HG03064 (cell line): ENCODE results near the gene CREB3L4.
"Not testable (repeated sequence)": the region's sequence is repeated elsewhere in the genome, so short reads cannot be mapped to it uniquely, and the experiment has no call there.

Source experiments
- ATAC-seq: cut with Tn5 transposase; IDR thresholded peaks from one replicate; pipeline ENCODE4 v1.9.1; 2021; ENCODE audit warnings: low read depth; ENCODE audit not compliant: unreplicated experiment

The CREB3L4 gene

DNA sequence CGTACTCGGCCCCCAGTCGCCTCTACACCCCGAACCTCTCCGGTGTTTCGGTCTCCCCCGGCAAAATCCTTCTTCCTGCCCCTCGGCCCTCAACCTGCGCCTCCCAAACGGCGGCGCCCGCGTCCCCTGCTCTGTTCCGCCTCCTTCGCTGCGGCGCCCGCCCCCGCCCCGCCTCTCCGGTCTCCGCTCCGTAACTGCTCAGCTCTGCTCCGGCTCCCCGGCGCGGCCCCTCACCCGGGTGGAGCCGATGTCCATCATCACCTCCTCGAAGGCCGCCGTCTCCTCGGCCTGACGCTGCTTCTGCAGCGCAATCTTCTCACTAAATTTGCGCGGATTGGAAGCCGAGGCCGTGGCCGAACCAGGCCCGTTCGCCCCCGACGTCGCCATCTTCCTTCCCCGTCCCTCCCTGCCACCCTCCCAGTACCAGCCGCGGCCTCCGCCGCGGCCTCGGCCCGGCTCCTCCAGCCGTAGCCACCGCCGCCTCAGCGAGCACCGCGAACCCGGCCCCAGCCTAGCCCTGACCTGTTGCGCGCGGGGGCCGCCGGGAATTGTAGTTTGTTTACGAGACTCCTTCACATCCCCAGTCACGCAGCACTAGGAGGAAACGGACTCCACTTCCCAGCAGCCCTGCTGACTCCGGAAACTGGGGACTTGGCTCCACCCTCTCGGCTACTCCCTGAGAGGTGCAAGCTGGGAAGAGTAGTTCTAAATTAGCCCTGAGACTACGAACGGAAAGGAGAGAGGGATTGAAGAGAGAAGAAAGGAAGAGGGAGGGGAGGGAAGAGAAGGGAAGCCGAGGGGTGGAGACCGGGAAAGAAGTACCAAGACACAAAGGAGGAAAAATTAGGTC lies 9.4 kb upstream of the CREB3L4 start, which contains the start of gene CRTC2:
CRTC2 (minus strand) TSS at position 502 of the 850 bp plus-strand sequence; CDS start at position 387, 115 bp downstream.
- peak; percentile 63 for ATAC-seq

DNA sequence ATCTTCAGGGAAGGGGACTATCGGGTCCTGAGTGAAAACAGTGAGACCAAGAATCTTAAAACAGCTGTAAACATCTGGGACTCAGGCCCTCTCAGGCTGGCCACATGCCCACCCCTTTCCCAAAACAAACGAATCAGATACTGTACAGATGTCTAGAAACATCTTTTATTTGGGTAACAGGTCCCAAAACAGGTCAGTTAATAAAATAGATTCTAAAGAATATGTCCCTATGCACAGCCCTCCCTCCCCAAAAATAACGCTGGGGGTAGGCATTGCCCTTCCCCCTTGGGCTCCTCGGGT lies 8.8 kb upstream of the CREB3L4 start:
- no peak for ATAC-seq

DNA sequence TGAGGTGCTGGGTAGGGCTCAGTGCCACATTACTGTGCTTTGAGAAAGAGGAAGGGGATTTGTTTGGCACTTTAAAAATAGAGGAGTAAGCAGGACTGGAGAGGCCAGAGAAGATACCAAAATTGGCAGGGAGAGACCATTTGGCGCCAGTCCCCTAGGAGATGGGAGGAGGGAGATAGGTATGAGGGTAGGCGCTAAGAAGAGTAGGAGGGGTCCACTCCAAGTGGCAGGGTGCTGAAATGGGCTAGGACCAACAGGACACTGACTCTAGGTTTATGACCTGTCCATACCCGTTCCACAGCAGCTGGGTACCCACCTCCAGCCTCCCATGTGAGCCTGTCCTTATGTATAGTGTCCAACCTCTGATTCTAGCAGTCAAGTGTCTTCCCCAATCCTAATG lies 8.2 kb upstream of the CREB3L4 start:
- ATAC-seq = no peak

DNA sequence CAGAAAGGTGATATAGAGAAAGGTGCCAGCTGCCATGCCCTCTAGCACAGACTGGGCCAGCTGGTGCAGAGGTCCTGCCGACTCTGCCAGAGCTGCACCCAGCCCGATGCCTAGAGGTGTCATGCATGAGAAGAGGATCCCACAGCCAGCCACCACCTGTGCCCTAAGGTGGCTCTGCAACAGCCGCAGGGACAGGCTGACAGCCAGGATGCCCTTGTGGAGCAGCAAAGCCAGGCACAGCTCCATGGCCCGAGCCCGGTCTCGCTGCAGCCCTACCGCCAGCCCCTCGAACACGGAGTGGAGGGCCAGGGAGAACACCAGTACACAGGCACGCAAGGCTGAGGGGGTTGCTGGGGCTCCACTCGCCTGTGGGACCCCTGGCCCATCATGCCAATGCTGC lies 7.5 kb upstream of the CREB3L4 start:
- ATAC-seq = no peak

DNA sequence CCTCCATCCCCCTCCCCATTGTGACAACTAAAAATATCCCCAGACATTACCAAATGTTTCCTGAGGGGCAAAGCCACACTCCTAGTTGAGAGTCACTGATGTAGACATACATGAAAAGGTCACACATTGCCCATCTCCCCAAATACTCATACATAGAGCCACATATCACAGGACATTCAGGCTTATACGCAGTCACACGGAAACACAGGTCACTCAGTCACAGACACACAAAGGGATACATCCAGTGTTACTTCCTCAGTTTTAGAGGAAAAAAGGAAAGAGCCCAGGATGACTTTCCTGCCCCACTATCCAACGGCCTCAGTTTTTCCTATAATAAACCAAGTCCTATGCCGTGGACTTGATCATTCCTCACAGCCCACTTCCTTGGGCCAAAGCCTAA lies 6.3 kb upstream of the CREB3L4 start:
- no peak for ATAC-seq

DNA sequence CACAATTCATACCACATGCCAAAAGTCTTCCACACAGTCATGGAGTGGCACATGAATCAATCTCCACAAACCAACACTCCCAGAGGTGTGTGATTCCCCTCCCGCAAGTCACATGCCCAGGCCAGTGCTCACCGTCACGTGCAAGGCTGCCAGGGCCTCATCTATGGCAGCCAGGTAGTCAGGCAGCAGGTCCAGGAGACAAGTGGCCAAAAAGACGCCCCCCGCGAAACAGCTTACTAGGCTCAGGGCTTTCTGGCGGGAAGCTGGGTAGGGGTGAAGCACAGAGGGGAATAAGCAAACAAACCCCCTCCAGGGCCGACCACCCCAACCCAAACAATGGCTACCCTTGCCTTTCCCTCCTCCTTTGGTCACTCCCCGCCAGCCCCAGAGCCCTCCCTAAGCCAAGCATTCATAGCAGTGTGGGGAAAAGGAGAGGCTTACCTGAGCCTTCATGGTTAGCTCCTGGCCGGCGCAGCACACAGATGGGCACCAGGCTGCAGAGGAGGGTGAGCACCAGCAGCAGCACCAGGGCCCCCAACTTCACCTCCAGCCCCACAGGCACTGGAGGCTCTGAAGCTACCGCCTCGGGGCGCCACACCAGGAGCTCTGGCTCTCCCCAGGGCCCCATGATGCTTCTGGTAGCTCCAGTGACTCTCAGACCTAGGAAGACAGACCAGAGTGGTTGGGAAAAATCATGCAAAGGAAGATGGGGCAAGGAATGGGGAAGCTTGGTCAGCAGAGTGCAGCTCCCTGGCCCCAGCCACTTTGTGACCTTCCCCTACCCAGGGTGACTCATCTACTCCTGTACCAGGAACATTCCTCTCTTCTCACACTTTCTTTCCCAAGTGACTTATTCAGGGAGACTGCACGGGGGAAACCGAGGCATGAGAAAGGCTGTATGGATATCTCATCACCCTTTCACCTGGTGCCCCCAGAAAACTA lies 5.3 kb upstream of the CREB3L4 start:
- no peak for ATAC-seq

DNA sequence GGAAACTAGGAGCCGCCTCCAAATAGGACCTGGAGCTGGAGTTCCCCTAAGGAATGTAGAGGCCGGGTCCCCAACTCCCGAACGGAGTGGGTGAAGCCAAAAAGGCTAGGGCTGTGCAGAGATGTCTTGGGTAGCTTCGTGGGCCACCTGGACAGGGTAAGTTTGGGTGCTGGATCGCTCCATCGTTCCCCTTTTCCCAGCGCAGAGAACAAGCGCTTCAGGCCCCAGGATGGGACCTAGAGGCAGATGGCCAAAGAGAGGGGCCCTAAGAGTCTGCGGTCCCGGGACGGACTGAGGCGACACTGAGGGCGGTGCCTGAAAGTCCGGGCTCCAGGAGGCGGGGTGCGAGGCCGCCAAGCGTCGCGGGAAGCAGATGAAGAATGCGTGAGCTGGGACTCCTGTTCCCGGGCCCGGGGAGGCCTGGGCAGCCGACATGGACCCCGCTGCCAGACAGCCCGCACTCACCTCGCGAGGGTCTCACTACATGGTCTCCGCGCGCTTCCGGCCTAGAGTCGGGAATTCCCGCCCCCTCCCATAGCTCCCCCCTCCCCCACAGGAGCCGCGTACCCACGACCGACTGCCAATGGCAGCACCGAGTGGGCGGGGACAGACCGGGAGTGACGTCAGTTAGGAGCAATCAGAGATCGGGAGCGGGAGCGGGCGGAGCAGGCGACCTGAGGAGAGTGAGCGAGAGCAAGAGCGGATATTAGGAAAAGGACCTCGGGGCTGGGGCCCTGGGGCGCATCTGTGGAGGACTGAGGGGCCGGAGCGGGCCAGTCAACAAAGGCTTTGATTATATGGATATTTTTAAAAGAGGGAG lies 4.5 kb upstream of the CREB3L4 start, which contains the start of gene SLC39A1:
SLC39A1 (minus strand) TSS at position 508 of the 820 bp plus-strand sequence. CDS start 822 bp downstream, outside the sequence.
- peak; percentile 34 for ATAC-seq

DNA sequence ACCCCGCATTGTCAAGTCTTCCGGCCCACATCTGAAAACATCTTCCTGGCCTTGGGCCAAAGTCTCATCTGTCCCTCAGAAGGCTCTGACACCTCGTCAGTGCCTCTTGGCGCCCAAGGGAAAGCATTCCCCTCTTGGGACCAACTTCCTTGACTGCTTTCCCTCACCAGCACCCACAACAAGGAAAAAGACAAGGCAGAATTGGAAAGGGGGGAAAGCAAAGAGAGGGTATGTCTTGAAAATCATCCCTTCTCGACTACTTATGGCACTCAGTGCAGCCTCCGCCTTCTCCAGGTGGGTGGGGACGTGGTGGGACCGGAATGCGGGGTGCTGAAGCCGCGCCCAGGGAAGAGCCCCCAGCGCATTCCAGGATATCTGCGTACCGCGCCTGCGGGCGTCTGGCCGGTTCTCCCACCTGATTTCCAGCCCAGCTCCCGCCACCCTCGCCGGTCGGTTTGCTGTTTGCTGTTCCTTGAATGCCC lies 3.8 kb upstream of the CREB3L4 start:
- no peak for ATAC-seq

DNA sequence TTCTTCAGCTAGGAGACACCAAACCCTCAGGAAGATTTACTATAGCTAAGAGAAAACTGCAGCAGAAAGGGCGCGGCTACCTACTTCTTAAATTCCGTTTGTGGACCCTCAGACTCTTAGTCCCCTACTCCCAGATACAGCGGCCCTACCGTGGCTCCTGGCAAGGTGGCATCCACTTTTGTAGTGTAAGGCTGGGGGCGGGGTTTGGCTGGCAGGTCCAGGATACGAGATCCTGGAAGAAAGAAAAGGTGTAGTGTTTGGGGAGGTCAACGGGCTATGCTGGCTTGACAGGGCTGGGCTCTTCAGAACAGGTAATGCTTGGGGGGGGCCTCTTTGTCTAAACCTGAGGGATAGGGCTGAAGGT lies 280 bp downstream of the CREB3L4 start:
- ATAC-seq = no peak

DNA sequence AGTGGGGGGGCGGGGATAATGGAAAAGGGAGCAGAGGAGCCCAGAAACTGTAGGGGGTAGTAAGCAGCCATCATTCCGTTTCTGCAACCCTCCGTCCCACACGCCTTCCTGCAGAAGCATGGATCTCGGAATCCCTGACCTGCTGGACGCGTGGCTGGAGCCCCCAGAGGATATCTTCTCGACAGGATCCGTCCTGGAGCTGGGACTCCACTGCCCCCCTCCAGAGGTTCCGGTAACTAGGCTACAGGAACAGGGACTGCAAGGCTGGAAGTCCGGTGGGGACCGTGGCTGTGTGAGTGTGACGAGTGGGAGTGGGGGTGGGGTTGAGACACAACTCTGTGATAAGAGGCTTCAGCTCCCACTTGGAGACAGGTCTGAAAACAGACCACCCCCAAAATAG lies 706 bp downstream of the CREB3L4 start:
- no peak for ATAC-seq

DNA sequence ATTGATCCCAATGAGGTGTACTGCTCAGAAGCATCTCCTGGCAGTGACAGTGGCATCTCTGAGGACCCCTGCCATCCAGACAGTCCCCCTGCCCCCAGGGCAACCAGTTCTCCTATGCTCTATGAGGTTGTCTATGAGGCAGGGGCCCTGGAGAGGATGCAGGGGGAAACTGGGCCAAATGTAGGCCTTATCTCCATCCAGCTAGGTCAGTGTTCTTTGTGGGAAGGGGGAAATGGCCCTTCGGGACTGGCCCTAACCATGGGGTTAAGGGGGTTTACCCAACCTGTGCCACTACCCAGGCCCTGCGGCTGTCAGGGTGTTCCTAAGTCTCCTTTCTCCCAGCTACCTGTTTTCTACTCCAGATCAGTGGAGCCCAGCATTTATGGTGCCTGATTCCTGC lies 1.3 kb downstream of the CREB3L4 start:
- ATAC-seq = no peak

DNA sequence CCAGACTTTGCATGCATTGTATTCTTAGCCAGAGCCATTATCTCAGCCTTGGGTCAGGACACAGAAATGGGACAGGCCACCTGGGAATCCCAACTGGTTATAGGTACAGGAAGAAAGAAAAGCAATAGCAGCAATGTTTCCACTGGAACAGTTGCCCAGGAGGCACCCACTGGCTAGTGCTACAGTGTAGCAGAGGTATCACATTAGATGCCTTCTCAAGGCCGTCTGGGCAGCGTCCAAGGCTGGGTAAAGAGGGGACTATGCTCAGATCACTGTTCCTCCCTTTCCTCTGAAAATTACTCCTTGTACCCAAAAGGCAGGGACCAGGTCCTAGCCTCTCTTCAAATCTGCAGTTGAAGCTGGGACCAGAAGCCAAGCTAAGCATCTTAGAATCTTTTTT lies 2.6 kb downstream of the CREB3L4 start:
- no peak for ATAC-seq

DNA sequence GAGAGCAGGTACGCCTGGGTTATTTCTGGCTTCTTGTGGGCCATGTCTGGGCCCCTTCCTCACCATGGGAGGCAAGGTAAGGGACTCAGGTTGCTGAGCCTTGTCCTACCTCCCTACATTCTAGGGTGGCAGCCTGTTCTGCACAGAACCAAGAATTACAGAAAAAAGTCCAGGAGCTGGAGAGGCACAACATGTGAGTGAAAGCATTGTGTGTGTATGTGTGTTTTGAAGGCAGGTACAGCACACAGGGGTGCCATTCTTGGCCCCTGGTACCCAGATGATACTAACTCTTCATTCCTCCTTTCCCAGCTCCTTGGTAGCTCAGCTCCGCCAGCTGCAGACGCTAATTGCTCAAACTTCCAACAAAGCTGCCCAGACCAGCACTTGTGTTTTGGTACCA lies 5.4 kb downstream of the CREB3L4 start:
- ATAC-seq = no peak

DNA sequence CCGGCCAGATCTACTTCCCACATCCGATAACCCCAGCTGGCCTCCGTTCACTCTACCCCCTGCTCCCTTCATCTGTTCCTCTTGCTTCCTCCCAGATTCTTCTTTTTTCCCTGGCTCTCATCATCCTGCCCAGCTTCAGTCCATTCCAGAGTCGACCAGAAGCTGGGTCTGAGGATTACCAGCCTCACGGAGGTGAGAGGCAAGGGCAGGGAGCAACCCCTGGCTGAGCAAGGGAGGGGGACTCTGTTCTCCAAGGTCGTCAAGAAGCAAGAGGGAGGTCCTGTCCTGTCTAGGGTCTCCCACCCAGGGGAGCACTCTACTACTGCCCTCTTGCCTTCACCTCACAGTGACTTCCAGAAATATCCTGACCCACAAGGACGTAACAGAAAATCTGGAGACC lies 5.8 kb downstream of the CREB3L4 start:
- no peak for ATAC-seq

DNA sequence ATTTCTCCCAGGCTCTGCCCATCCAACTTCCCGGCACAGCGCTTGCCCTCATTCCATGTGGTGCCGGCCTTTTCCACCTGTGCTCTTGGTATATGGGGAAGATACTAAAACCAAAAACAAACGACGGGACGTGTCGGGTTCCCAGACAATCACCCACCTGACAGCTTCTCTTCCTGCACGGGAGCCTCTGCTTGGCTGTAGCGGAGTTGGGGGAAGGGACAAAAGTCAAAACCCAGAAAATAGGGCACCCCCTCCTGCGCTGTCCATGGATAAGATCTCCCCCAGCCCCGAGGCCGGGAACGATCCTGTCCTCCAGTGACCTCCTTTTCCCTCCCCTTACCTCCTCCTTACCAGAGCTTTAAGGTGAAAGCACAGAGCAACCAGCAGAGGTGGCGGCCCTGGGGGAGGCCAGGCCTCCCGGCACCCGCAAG lies 9.1 kb downstream of the CREB3L4 start:
- ATAC-seq = no peak

DNA sequence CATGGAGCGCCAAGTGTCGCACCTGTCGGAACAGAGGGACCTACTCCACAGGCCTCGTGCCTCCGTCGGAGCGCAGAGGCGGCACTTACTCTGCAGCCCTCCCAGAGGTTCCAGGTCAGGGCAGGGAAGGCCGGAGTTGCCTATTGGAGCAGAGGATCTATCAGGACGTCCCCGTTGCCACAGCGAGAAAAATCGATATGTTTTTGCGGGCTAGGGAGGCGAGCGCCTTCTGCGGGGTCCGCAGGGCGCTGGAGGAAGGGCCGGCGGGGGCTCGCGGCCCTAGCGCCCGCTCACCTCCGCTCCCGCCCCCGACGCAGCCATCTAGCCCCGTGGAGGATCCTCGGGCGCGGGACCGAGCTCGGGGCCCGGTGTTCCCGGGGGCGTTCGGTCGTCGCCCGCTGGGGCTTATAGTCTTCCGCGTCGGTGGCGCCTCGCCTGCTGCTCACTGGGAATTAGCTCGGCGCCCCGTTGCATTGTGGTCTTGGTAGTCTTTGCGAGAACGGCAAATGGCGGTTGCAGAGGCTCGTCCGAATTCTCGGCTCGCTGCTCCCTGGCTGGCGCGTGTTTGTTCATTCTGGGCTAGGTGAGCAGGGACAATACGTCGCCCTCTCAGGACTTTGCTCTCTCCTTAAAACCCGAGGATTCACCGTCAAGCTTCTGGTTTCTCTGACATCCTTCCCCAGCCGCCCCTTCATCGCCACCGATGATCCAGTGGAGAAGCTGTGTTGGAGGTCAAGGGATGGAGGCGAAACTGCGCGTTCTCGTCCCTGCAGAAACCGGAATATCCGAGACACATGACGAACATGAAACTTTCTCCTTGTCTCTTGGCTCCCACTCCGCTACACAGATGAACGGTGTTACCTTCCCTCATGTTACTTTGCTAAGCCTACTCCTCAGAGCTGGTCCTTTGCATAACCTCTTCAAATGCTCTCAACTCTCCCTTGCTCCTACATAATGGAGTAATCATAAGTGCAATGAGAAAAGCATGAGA lies 9.8 kb downstream of the CREB3L4 start, which contains the start of gene JTB:
JTB (minus strand) TSS at position 425 of the 991 bp plus-strand sequence; CDS start at position 3, 422 bp downstream.
- ATAC-seq = peak; percentile 73

DNA sequence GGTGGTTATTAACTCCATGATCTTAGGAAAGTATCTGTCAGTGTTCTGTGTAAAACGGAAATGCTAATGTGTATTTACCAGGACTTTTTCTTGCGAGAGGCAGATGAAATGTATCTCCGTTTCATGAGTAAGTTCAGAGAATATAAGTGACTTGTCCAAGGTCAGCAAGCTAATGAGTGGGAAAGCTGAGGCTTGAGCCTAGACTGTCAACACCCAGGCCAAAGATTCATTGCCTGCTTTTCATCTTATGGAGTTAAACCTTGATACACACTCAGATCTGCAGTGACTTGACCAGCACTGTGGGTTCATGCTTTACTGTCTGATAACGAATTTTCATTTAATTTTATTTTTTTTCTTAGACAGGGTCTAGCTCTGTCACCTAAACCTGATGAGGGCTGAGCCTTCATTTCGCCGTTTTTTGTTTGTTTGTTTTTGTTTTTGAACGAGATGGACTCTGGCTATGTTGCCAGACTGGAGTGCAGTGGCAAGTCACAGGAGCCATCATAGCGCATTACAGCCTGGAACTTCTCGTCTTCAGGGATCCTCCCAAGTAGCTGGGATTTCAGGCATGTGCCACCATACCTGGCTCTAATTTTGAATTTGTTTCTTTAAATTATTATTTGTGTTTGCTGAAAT lies 10.7 kb downstream of the CREB3L4 start:
- no peak for ATAC-seq

DNA sequence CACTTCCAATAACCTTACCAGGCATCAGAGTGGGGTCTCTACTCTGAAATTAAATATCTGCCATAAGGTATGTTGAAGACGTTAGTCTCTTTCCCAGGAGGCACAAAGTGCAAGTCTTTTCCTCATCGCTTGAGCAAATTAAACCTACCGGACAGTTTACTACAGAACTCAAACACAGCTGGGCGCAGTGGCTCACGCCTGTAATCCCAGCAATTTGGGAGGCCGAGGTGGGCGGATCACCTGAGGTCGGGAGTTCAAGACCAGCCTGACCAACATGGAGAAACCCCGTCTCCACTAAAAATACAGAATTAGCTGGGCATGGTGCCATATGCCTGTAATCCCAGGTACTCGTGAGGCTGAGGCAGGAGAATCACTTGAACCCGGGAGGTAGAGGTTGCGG lies 11.4 kb downstream of the CREB3L4 start:
- not testable (repeated sequence) for ATAC-seq

DNA sequence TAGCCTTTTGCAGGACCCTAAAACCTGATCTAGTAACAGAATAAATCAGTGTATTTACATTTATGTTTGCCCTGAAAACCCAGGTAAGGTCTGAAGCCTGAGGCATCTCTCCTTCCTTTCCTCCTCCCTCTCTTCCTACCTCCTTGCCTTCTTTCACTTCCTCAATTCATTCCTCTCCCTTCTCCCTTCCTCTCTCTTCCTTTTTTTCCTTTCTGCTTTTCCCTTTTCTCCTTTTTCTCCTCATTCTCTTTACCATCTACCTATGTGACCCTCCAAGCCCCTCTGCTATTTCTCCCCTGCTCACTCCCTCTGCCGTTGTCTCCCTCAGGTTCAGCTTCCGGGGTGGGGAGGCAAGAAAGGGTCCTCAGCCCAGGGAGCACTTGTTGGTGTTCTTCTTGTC lies 14.0 kb downstream of the CREB3L4 start:
- ATAC-seq = not testable (repeated sequence)
